HepG2 (cell line): Measurements from ENCODE around the gene RBCK1. TPM values are rescaled to one million over a fixed set of nuclear protein-coding genes. Genes with fewer than 3 reads are reported as not detected.

Experiments
- AKAP8 ChIP-seq: sonication (generic); formaldehyde crosslinking; IDR thresholded peaks from 2 replicates; pipeline ENCODE4 v1.5.1; 2020; ENCODE audit warnings: mild to moderate bottlenecking, missing genetic modification reagents
- ATM ChIP-seq: fragments of 450-650 bp; IDR thresholded peaks from 2 replicates; pipeline ENCODE4 v1.7.1; 2017; ENCODE audit warnings: mild to moderate bottlenecking, borderline replicate concordance
- CEBPB ChIP-seq: IDR thresholded peaks from 2 replicates; pipeline ENCODE4 v1.6.1; 2011; ENCODE audit warnings: low read depth, low read length, improper control_type of control experiment, borderline replicate concordance
- ELF3 ChIP-seq: IDR thresholded peaks from 2 replicates; pipeline ENCODE4 v1.6.1; 2016; ENCODE audit warnings: missing genetic modification reagents, missing compliant biosample characterization
- FOXJ3 ChIP-seq: sonication (generic); formaldehyde crosslinking; IDR thresholded peaks from 2 replicates; pipeline ENCODE4 v1.4.0; 2020; ENCODE audit warnings: missing genetic modification reagents, mild to moderate bottlenecking, borderline replicate concordance
- HNF4A ChIP-seq: sonication (generic); formaldehyde crosslinking; IDR thresholded peaks from 2 replicates; pipeline ENCODE4 v1.4.0; 2020; ENCODE audit warnings: missing genetic modification reagents
- MLLT10 ChIP-seq: sonication (generic); formaldehyde crosslinking; IDR thresholded peaks from 2 replicates; pipeline ENCODE4 v1.4.0; 2020; ENCODE audit warnings: missing genetic modification reagents
- NONO ChIP-seq, 2 experiments: fragments of 450-650 bp in 1 of 2; sonication (generic) in 1 of 2; formaldehyde crosslinking in 1 of 2; IDR thresholded peaks in 1 of 2; conservative IDR thresholded peaks in 1 of 2; 2 replicates each; pipeline versions ENCODE4 v1.6.1 to v1.8.0; 2017 to 2022; ENCODE audit warnings: mild to moderate bottlenecking in 1 of 2, missing genetic modification reagents in 1 of 2, moderate library complexity in 1 of 2
- SP2 ChIP-seq: sonication (generic); formaldehyde crosslinking; IDR thresholded peaks from 2 replicates; pipeline ENCODE4 v1.5.1; 2020; ENCODE audit warnings: mild to moderate bottlenecking, missing genetic modification reagents
- WIZ ChIP-seq: sonication (generic); formaldehyde crosslinking; IDR thresholded peaks from 2 replicates; pipeline ENCODE4 v1.5.1; 2020; ENCODE audit warnings: mild to moderate bottlenecking, missing genetic modification reagents
- ZNF18 ChIP-seq: sonication (generic); formaldehyde crosslinking; IDR thresholded peaks from 2 replicates; pipeline ENCODE4 v1.8.0; 2022; ENCODE audit warnings: mild to moderate bottlenecking, missing genetic modification reagents; ENCODE audit not compliant: insufficient replicate concordance
- ZNF543 ChIP-seq: sonication (generic); formaldehyde crosslinking; IDR thresholded peaks from 2 replicates; pipeline ENCODE4 v1.4.0; 2020; ENCODE audit warnings: mild to moderate bottlenecking, missing genetic modification reagents
- ZNF580 ChIP-seq: IDR thresholded peaks from 2 replicates; pipeline ENCODE4 v1.6.1; 2016; ENCODE audit warnings: low read depth, borderline replicate concordance
- ZNF616 ChIP-seq: sonication (generic); formaldehyde crosslinking; IDR thresholded peaks from 2 replicates; pipeline ENCODE4 v1.5.0; 2020; ENCODE audit warnings: low read depth, mild to moderate bottlenecking, missing genetic modification reagents
- ZNF710 ChIP-seq: sonication (generic); formaldehyde crosslinking; IDR thresholded peaks from 2 replicates; pipeline ENCODE4 v1.5.0; 2020; ENCODE audit warnings: mild to moderate bottlenecking, missing genetic modification reagents, borderline replicate concordance
- ZSCAN25 ChIP-seq: sonication (generic); formaldehyde crosslinking; IDR thresholded peaks from 2 replicates; pipeline ENCODE4 v1.8.0; 2022; ENCODE audit warnings: mild to moderate bottlenecking, missing genetic modification reagents
- polyA plus RNA-seq, 8 experiments: library from polyadenylated mRNA; depleted of rRNA in 3 of 8; stranded (reverse) in 7 of 8; unstranded in 1 of 8; fragments of >200 nt; fragmentation: Illumina TruSeq in 4 of 8; extraction: Trizol in 4 of 8; gene quantifications; 2 replicates each; pipeline versions ENCODE4 v1.2.1 to v1.2.3, GENCODE V29; 2011 to 2016; ENCODE audit warnings: low read depth in 4 of 8, missing spikeins in 1 of 8, mixed read lengths in 1 of 8; ENCODE audit not compliant: insufficient read depth in 1 of 8
- total RNA-seq, 5 experiments: library from RNA; depleted of rRNA; stranded (reverse); fragments of >200 nt; fragmentation: Illumina TruSeq; extraction: Trizol; gene quantifications; 2 replicates each; pipeline ENCODE4 v1.2.3, GENCODE V29; 2016; ENCODE audit warnings: low read depth in 1 of 5
- TF ChIP-seq, protein P1 (sequence below): sonication (generic); formaldehyde crosslinking; IDR thresholded peaks from 2 replicates; pipeline ENCODE4 v1.9.0; 2021; ENCODE audit warnings: missing genetic modification reagents, borderline replicate concordance
- TF ChIP-seq, protein P2 (sequence below), 2 experiments: sonication (generic) in 1 of 2; formaldehyde crosslinking in 1 of 2; IDR thresholded peaks; 2 replicates each; pipeline versions ENCODE4 v1.6.1 to v1.9.0; 2014 to 2022; ENCODE audit warnings: antibody characterized with exemption in 1 of 2, borderline replicate concordance in 1 of 2, inconsistent platforms in 1 of 2, low read depth in 1 of 2, missing genetic modification reagents in 1 of 2

The RBCK1 gene
- total and polyA plus RNA-seq, 2 of the 13 experiments (the other 11 are each of a cell fraction or from before 2014, with no cell fraction given), result 149 to 215 TPM

- TF ChIP-seq ZNF18 (CRISPR knock-in tag), result no peak
- no peak for TF ChIP-seq AKAP8 (CRISPR knock-in tag)
- TF ChIP-seq FOXJ3 (CRISPR knock-in tag), result no peak
- TF ChIP-seq, protein P1, sequence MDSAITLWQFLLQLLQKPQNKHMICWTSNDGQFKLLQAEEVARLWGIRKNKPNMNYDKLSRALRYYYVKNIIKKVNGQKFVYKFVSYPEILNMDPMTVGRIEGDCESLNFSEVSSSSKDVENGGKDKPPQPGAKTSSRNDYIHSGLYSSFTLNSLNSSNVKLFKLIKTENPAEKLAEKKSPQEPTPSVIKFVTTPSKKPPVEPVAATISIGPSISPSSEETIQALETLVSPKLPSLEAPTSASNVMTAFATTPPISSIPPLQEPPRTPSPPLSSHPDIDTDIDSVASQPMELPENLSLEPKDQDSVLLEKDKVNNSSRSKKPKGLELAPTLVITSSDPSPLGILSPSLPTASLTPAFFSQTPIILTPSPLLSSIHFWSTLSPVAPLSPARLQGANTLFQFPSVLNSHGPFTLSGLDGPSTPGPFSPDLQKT (CRISPR knock-in tag), result no peak
- TF ChIP-seq ZNF616 (CRISPR knock-in tag), result no peak
- no peak for TF ChIP-seq ZNF710
- no peak for TF ChIP-seq MLLT10 (CRISPR knock-in tag)
- TF ChIP-seq SP2, result no peak
- TF ChIP-seq ZSCAN25 (CRISPR knock-in tag), result no peak
- TF ChIP-seq WIZ, result no peak
- peak; percentile 48; the same call in 1 of the 2 replicates for TF ChIP-seq CEBPB
- TF ChIP-seq ELF3, result no peak
- TF ChIP-seq ZNF580 (CRISPR knock-in tag), result no peak
- no peak for TF ChIP-seq NONO (IDR thresholded peaks at IDR 0.05)
- TF ChIP-seq NONO (CRISPR knock-in tag; conservative IDR thresholded peaks at IDR 0.05), result no peak
- no peak for TF ChIP-seq ZNF543 (CRISPR knock-in tag)
- TF ChIP-seq, protein P2, sequence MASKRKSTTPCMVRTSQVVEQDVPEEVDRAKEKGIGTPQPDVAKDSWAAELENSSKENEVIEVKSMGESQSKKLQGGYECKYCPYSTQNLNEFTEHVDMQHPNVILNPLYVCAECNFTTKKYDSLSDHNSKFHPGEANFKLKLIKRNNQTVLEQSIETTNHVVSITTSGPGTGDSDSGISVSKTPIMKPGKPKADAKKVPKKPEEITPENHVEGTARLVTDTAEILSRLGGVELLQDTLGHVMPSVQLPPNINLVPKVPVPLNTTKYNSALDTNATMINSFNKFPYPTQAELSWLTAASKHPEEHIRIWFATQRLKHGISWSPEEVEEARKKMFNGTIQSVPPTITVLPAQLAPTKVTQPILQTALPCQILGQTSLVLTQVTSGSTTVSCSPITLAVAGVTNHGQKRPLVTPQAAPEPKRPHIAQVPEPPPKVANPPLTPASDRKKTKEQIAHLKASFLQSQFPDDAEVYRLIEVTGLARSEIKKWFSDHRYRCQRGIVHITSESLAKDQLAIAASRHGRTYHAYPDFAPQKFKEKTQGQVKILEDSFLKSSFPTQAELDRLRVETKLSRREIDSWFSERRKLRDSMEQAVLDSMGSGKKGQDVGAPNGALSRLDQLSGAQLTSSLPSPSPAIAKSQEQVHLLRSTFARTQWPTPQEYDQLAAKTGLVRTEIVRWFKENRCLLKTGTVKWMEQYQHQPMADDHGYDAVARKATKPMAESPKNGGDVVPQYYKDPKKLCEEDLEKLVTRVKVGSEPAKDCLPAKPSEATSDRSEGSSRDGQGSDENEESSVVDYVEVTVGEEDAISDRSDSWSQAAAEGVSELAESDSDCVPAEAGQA (IDR thresholded peaks at IDR 0.05; ENCODE audit: low read depth), result no peak
- TF ChIP-seq, protein P2 (CRISPR knock-in tag; IDR thresholded peaks at IDR 0.05; ENCODE audit: borderline replicate concordance), result no peak
- TF ChIP-seq HNF4A (CRISPR knock-in tag), result 0 out of 2 replicates have a peak, but pooled peaks have one; percentile 5
- TF ChIP-seq ATM, result no peak
These were observed 7.8 kb downstream of the RBCK1 start (continued) for GRCh38 chr20:415820-416322.
